Measurements from ENCODE around the gene GNB3. TPM values are rescaled to one million over a fixed set of nuclear protein-coding genes. Genes with fewer than 3 reads are reported as not detected.

The GNB3 gene
- total RNA-seq, 1 experiment from 2014 or later = 8.7 TPM

GRCh38 chr12:6854036-6854435, 13.3 kb downstream of the GNB3 start:
- ChIA-PET RAD21 (ENCODE audit: low non-redundant PET in 1 of 2, low total read pairs in 2 of 2, uncharacterized antibody in 2 of 2, unreplicated experiment in 2 of 2) (no interaction called here), POLR2A (interaction anchor here (8.9 kb wide), 1 partner anchor 15 kb away, joined by 186 read pairs; the partner anchor contains the start of genes SPSB2 and TPI1), CTCF (interaction anchor here (3.4 kb wide), 1 partner anchor 101 kb away, joined by 19 read pairs; the partner anchor contains the start of gene MLF2)
- peaks cover 15 to 31% of the 10 kb centered on the region in 2 experiments for H3K4me1 ChIP-seq (ENCODE audit: control insufficient read depth in 1 of 2, insufficient read depth in 2 of 2, low read length in 2 of 2)
- H3K9ac ChIP-seq (ENCODE audit: low read length) = no peak overlapping the region
- BruUV-seq (replicated peaks) = no TSS peak
- H3K27me3 ChIP-seq (ENCODE audit: insufficient read depth, low read length) = no peaks in the 10 kb centered on the region
- TF ChIP-seq RAD21 (IDR thresholded peaks at IDR 0.05; ENCODE audit: low read depth) = no peak
- TF ChIP-seq JUND (IDR thresholded peaks at IDR 0.05) = no peak
- TF ChIP-seq SIN3A (IDR thresholded peaks at IDR 0.05; ENCODE audit: low read depth) = no peak
- no peak for TF ChIP-seq EZH2phosphoT487 (IDR thresholded peaks at IDR 0.05; ENCODE audit: borderline replicate concordance)
- no peak for TF ChIP-seq CEBPB (IDR thresholded peaks at IDR 0.05; ENCODE audit: low read depth)
- TF ChIP-seq ZNF274 (IDR thresholded peaks at IDR 0.05; ENCODE audit: low read depth, low read length) = no peak
- no peak for TF ChIP-seq ATF3 (IDR thresholded peaks at IDR 0.05)
- no peak for TF ChIP-seq ZFX (IDR thresholded peaks at IDR 0.05)
- TF ChIP-seq MAX (IDR thresholded peaks at IDR 0.05) = no peak
- TF ChIP-seq FOSL1 (IDR thresholded peaks at IDR 0.05; ENCODE audit: low read depth) = no peak
- ATAC-seq (no peak), DNase-seq (ENCODE audit: low read depth, low spot score) (no peak)
- no peak overlapping the region for H2AFZ ChIP-seq (ENCODE audit: low read depth, low read length, poor library complexity, severe bottlenecking)
- H4K20me1 ChIP-seq (ENCODE audit: insufficient read depth) = no peaks in the 10 kb centered on the region
- no peaks in the 10 kb centered on the region for H3K9me3 ChIP-seq (ENCODE audit: control insufficient read depth in 1 of 2, insufficient read depth in 1 of 2, low read depth in 1 of 2, low read length in 2 of 2)
- intact Hi-C loops (cut with micrococcal nuclease) = loop anchor here (5.0 kb wide), 1 partner anchor 247 kb away; the partner anchor contains the start of gene CHD4
- peaks cover 49% of the 10 kb centered on the region for H3K79me2 ChIP-seq (ENCODE audit: insufficient read depth, low read length)
- H3K27ac ChIP-seq (ENCODE audit: low read depth, low read length) = peak overlapping the region; percentile 65
- H3K36me3 ChIP-seq (ENCODE audit: control insufficient read depth in 1 of 2, insufficient read depth in 2 of 2, low read length in 2 of 2) = peaks cover 33 to 56% of the 10 kb centered on the region in 2 experiments; a peak in 3 of 4 replicates
- H3K4me3 ChIP-seq (replicated peaks in 1 of 2; ENCODE audit: low read depth in 1 of 2, low read length in 2 of 2) = no peak overlapping the region
- H3K9me2 ChIP-seq (ENCODE audit: insufficient read depth) = no peaks in the 10 kb centered on the region
- peak overlapping the region; percentile 100; the same call in 1 of the 2 replicates for H3K4me2 ChIP-seq (ENCODE audit: low read length)

GRCh38 chr12:6855322-6855721, 14.6 kb downstream of the GNB3 start:
- intact Hi-C loops (cut with micrococcal nuclease) = no loop called here
- no peak overlapping the region for H3K27ac ChIP-seq (ENCODE audit: low read depth, low read length)
- H3K4me1 ChIP-seq (ENCODE audit: control insufficient read depth in 1 of 2, insufficient read depth in 2 of 2, low read length in 2 of 2) = peaks cover 11 to 23% of the 10 kb centered on the region in 2 experiments
- no peaks in the 10 kb centered on the region for H3K27me3 ChIP-seq (ENCODE audit: insufficient read depth, low read length)
- no peak overlapping the region for H2AFZ ChIP-seq (ENCODE audit: low read depth, low read length, poor library complexity, severe bottlenecking)
- DNase-seq (ENCODE audit: low read depth, low spot score) = no peak
- ChIA-PET RAD21 (ENCODE audit: low non-redundant PET in 1 of 2, low total read pairs in 2 of 2, uncharacterized antibody in 2 of 2, unreplicated experiment in 2 of 2) (no interaction called here), CTCF (no interaction called here), POLR2A (interaction anchor here (8.9 kb wide), 1 partner anchor 14 kb away, joined by 186 read pairs; the partner anchor contains the start of genes SPSB2 and TPI1)
- H4K20me1 ChIP-seq (ENCODE audit: insufficient read depth) = no peaks in the 10 kb centered on the region
- H3K9me3 ChIP-seq (ENCODE audit: control insufficient read depth in 1 of 2, insufficient read depth in 1 of 2, low read depth in 1 of 2, low read length in 2 of 2) = no peaks in the 10 kb centered on the region
- H3K9ac ChIP-seq (ENCODE audit: low read length) = no peak overlapping the region
- TF ChIP-seq ZFX (IDR thresholded peaks at IDR 0.05) = no peak
- TF ChIP-seq EGR1 (IDR thresholded peaks at IDR 0.05; ENCODE audit: low read depth) = no peak
- H3K4me3 ChIP-seq (replicated peaks in 1 of 2; ENCODE audit: low read depth in 1 of 2, low read length in 2 of 2) = no peak overlapping the region
- H3K79me2 ChIP-seq (ENCODE audit: insufficient read depth, low read length) = peaks cover 37% of the 10 kb centered on the region
- no peaks in the 10 kb centered on the region for H3K9me2 ChIP-seq (ENCODE audit: insufficient read depth)
- H3K36me3 ChIP-seq (ENCODE audit: control insufficient read depth in 1 of 2, insufficient read depth in 2 of 2, low read length in 2 of 2) = peaks cover 34 to 48% of the 10 kb centered on the region in 2 experiments; a peak in 3 of 4 replicates
- no peak overlapping the region for H3K4me2 ChIP-seq (ENCODE audit: low read length)
- no TSS peak for BruUV-seq (replicated peaks)
- no peak for ATAC-seq

Data from HCT116 (cell line).